Measurements from ENCODE around the gene SLC26A3.

GRCh38 chr7:107782374-107782773 is 20.6 kb downstream of the SLC26A3 start:
- no peak for TF ChIP-seq EGR1 (IDR thresholded peaks at IDR 0.05)
- no peak for TF ChIP-seq CEBPB (IDR thresholded peaks at IDR 0.05)
- no peak for TF ChIP-seq MAX (IDR thresholded peaks at IDR 0.05)
- no peak for TF ChIP-seq REST (IDR thresholded peaks at IDR 0.05; ENCODE audit: low read depth)
- TF ChIP-seq TEAD4 (IDR thresholded peaks at IDR 0.05), result no peak
- no peak for TF ChIP-seq EP300 (IDR thresholded peaks at IDR 0.05; ENCODE audit: borderline replicate concordance)
